Measurements from ENCODE around the gene FAM168B.
A peak's percentile ranks its signal among the peaks of the same experiment; 100 is the strongest.
"Not testable (repeated sequence)": the region's sequence is repeated elsewhere in the genome, so short reads cannot be mapped to it uniquely, and the experiment has no call there.

Gene FAM168B

DNA sequence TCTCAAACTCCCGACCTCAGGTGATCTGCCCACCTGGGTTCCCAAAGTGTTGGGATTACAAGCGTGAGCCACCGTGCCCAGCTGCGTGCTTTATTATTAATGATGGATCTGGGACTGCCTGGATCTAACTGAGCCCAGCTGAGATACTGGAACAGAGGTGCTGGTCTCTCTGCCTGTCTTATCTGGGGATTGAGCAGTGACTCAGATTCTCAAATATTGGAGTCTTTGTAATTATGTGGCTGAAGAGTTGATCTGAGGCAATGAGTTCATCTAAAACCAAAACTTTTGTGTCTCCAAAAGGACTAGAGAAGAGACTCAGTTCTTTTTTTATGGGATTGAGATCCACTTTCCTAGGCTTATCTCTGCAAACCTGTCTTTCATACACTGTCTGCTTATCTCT is 28.2 kb upstream of the FAM168B start:
- no peaks in the 10 kb centered on the region for H3K27me3 ChIP-seq (ENCODE audit: insufficient read depth, low read length)
- no peak overlapping the region for H2AFZ ChIP-seq (ENCODE audit: low read length, unreplicated experiment)
- H3K36me3 ChIP-seq (ENCODE audit: insufficient read depth, low read length), result peaks cover 26% of the 10 kb centered on the region
- no peaks in the 10 kb centered on the region for H3K4me1 ChIP-seq (ENCODE audit: control insufficient read depth, insufficient read depth, low read length, unreplicated experiment)
- H3K27ac ChIP-seq (ENCODE audit: low read depth, low read length), result no peak overlapping the region
- peaks cover 67% of the 10 kb centered on the region for H3K79me2 ChIP-seq (ENCODE audit: control insufficient read depth, insufficient read depth, low read length, unreplicated experiment)
- no peak overlapping the region for H3K4me3 ChIP-seq (ENCODE audit: low read depth, low read length)

DNA sequence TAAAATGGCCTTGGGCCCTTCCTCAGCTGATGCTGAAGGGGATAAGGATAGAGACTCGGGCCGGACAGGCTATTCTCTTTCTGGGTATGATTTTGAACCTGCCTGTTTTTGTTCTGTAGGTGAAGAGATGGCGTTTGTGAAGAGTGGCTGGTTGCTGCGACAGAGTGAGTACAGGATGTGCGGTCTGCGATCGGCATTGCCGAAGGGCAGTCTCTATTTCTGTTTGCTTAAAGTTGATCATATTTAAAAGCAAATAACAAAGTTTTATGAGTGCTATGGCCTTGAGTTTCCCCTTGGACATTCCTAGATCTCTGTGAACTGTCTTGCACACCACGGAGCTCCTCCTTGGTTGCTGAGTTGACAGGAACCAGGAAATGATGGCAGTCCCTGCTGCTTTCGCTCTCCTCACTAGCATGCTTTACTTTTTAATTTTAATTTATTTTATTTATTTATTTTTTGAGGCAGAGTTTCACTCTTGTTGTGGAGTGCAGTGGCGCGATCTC is 27.6 kb upstream of the FAM168B start:
- Histone ChIP-seq H3K4me1 (ENCODE audit: control insufficient read depth, insufficient read depth, low read length, unreplicated experiment) (no peaks in the 10 kb centered on the region), H3K27ac (ENCODE audit: low read depth, low read length) (no peak overlapping the region), H3K4me3 (ENCODE audit: low read depth, low read length) (no peak overlapping the region), H3K27me3 (ENCODE audit: insufficient read depth, low read length) (no peaks in the 10 kb centered on the region), H2AFZ (ENCODE audit: low read length, unreplicated experiment) (no peak overlapping the region), H3K79me2 (ENCODE audit: control insufficient read depth, insufficient read depth, low read length, unreplicated experiment) (peaks cover 73% of the 10 kb centered on the region), H3K36me3 (ENCODE audit: insufficient read depth, low read length) (peaks cover 28% of the 10 kb centered on the region)

DNA sequence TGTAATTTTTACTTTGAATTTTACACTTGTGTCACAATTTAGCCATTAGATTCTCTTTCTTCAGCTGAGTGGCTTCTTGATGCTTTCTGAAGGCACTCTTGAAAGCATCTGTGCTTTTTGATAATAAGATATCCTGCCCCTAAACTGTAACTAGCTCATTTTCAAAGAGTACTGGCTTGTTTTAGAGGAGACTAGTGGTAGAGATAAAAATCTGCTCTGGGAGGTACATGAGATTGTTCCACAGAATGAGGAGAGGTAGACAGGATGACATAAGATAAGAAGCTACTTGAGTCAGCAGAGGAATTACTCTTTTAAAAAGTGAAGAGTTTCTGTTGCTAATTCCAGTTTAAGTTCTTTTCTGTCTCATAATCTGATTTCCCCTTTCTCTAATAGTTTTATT is 22.5 kb upstream of the FAM168B start:
- Histone ChIP-seq H3K36me3 (ENCODE audit: insufficient read depth, low read length) (peaks cover 11% of the 10 kb centered on the region), H3K27me3 (ENCODE audit: insufficient read depth, low read length) (no peaks in the 10 kb centered on the region), H2AFZ (ENCODE audit: low read length, unreplicated experiment) (no peak overlapping the region), H3K4me1 (ENCODE audit: control insufficient read depth, insufficient read depth, low read length, unreplicated experiment) (peaks cover 5% of the 10 kb centered on the region), H3K79me2 (ENCODE audit: control insufficient read depth, insufficient read depth, low read length, unreplicated experiment) (peaks cover 93% of the 10 kb centered on the region), H3K4me3 (ENCODE audit: low read depth, low read length) (no peak overlapping the region), H3K27ac (ENCODE audit: low read depth, low read length) (no peak overlapping the region)

DNA sequence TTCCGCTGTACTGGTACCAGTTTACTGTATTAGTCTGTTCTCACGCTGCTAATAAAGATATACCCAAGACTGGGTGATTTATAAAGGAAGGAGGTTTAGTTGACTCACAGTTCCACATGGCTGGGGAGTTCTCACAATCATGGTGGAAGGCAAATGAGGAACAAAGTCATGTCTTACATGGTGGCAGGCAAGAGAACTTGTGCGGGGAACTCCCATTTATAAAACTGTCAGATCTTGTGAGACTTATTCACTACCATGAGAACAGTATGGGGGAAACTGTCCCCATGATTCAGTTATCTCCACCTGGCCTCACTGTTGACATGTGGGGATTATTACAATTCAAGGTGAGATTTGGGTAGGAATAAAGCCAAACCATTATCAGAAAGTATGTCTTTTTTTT is 21.7 kb upstream of the FAM168B start:
- H3K79me2 ChIP-seq (ENCODE audit: control insufficient read depth, insufficient read depth, low read length, unreplicated experiment), result peaks cover 93% of the 10 kb centered on the region
- not testable (repeated sequence) for H3K27me3 ChIP-seq (ENCODE audit: insufficient read depth, low read length); H3K4me1 ChIP-seq (ENCODE audit: control insufficient read depth, insufficient read depth, low read length, unreplicated experiment); H3K27ac ChIP-seq (ENCODE audit: low read depth, low read length); H2AFZ ChIP-seq (ENCODE audit: low read length, unreplicated experiment); H3K4me3 ChIP-seq (ENCODE audit: low read depth, low read length)
- peaks cover 16% of the 10 kb centered on the region for H3K36me3 ChIP-seq (ENCODE audit: insufficient read depth, low read length)

DNA sequence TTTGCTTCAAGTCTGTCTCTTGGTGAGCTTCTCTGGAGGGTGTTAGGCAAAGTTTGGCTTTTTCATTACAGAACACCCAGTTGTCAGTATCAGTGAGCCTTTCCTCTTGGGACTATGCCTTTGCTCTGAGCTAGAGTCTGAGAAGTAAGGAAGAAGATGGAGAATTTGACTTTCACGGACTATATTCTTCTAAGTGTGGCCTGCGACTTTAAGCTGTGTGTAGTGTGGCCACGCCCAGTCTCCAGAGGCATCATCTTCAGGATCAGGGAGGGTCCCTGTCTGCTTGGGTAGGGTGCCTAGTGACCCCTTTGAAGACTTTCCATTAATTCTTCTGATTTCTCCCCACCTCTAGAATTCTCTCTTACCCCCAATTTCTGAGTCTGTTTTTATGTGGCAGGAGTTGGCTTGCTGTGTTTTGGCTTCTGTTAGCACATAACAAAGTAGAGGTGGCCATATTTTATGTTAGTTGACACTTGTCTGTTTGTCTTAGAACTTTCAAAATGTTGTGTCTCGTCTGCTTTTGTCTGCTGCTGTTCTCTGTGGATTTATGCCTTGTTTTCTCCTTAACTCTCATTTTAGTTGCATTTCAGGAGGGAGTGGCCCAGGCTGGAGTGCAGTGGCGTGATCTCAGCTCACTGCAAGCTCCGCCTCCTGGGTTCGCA is 20.4 kb upstream of the FAM168B start:
- H3K36me3 ChIP-seq (ENCODE audit: insufficient read depth, low read length), result peaks cover 20% of the 10 kb centered on the region
- H3K4me3 ChIP-seq (ENCODE audit: low read depth, low read length), result no peak overlapping the region
- H2AFZ ChIP-seq (ENCODE audit: low read length, unreplicated experiment), result no peak overlapping the region
- no peaks in the 10 kb centered on the region for H3K27me3 ChIP-seq (ENCODE audit: insufficient read depth, low read length)
- peaks cover 94% of the 10 kb centered on the region for H3K79me2 ChIP-seq (ENCODE audit: control insufficient read depth, insufficient read depth, low read length, unreplicated experiment)
- no peak overlapping the region for H3K27ac ChIP-seq (ENCODE audit: low read depth, low read length)
- H3K4me1 ChIP-seq (ENCODE audit: control insufficient read depth, insufficient read depth, low read length, unreplicated experiment), result peaks cover 6% of the 10 kb centered on the region

DNA sequence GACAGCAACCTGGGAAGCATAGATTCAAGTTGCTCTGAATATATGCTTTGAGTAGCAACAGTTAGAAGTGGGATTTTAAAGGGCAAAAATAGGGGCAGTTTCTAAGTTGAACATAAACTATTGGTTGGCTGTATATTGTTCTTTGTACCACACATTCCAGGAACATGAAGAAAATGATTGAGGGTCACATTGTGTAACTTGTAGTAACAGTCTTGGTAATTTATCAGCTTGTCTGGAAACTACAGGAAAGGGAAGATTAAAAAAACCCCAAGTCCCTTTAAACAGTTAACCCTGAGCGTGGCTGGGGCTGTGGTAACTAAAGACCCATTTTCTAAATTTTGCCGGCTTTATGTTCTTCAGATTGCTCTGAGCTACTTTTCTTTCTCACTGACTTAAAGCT is 19.3 kb upstream of the FAM168B start:
- H2AFZ ChIP-seq (ENCODE audit: low read length, unreplicated experiment), result no peak overlapping the region
- H3K36me3 ChIP-seq (ENCODE audit: insufficient read depth, low read length), result peaks cover 20% of the 10 kb centered on the region
- peaks cover 10% of the 10 kb centered on the region for H3K4me1 ChIP-seq (ENCODE audit: control insufficient read depth, insufficient read depth, low read length, unreplicated experiment)
- no peaks in the 10 kb centered on the region for H3K27me3 ChIP-seq (ENCODE audit: insufficient read depth, low read length)
- peaks cover 96% of the 10 kb centered on the region for H3K79me2 ChIP-seq (ENCODE audit: control insufficient read depth, insufficient read depth, low read length, unreplicated experiment)
- no peak overlapping the region for H3K4me3 ChIP-seq (ENCODE audit: low read depth, low read length)
- no peak overlapping the region for H3K27ac ChIP-seq (ENCODE audit: low read depth, low read length)

DNA sequence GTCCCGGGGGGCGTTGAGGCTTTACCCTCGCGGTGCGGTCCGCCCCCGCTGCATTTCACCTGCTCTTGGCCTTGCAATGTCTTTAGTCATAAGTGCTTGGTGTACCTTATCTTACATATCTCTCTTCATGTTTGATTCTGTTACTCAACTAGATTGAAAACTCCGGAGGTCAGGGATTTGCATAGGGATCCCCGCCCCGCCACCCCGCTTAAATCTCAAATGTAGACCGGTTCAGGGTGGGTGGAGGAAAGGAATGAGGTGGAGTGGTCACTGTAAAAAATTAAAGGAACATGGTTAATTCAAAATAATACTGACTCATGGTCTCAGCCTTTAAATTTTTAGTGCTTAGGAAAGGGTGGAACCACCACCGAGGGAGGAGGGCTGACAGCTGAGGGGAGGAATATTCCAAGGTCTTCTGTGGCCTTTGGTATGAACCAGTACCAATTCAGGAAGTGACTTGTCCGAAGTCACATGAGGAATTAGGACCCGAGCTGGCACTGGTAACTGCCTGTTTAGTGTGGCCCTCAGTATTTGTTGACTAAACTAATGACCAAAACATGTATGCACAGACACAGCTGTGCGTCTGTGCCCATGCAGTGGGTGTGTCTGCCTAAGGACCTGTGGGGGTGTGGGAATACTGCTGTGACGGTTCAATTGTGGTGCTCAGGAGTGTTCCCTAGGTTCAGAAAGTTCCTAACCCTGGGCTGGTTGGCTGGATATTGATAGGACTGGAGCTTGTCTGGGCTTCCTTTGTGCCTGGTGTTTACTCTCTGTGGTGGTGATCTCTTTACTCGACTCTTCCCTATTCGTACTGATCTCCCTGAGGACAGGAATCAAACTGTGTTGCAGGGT is 12.9 kb upstream of the FAM168B start:
- Histone ChIP-seq H2AFZ (ENCODE audit: low read length, unreplicated experiment) (no peak overlapping the region), H3K4me1 (ENCODE audit: control insufficient read depth, insufficient read depth, low read length, unreplicated experiment) (peaks cover 23% of the 10 kb centered on the region), H3K36me3 (ENCODE audit: insufficient read depth, low read length) (peaks cover 9% of the 10 kb centered on the region), H3K79me2 (ENCODE audit: control insufficient read depth, insufficient read depth, low read length, unreplicated experiment) (peaks cover 61% of the 10 kb centered on the region), H3K4me3 (ENCODE audit: low read depth, low read length) (peak overlapping the region; percentile 88), H3K27me3 (ENCODE audit: insufficient read depth, low read length) (no peaks in the 10 kb centered on the region), H3K27ac (ENCODE audit: low read depth, low read length) (peak overlapping the region; percentile 83)

DNA sequence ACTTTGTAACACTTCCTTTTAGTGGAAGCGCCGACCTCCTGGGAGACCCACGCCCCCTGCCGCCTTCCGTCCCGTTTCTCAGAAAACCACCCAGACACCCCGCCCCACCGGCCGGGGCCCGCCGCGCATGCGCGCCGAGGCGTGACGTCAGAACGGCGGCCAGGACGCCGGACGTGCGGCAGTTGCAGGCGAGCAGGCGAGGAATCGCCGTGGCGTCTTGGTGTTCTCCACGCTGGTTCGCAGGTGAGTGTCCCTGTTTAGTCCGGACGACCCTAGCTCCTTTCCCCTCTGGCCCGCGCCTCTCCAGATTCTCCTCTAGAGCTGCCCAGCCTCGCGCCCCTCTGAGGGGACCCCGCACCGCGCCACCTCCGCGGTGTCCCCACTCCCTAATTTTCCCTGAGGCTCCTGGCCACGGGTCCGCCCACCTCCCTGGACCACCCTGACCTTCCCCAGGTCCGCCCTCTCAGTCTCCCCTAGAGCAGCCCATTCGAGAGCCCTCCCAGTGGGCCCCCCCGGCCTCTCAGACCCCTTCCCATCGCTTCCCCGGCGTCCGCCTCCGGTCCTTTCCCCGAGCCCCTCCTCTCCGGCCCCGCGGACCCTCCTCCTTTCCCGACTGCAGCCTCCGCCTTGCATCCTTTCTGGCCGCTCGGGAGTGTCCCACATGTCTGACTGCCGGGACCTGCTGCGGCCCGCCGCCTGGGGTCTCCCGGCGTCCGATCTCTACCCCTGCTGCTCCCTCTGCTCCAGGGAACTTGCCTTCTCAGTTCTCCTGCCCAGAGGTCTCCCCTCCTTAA is 12.1 kb upstream of the FAM168B start, which contains the start of gene PLEKHB2:
Gene PLEKHB2 (plus strand): TSS at position 181 of the 794 bp plus-strand sequence. CDS start 15,606 bp downstream, outside the sequence.
- Histone ChIP-seq H3K79me2 (ENCODE audit: control insufficient read depth, insufficient read depth, low read length, unreplicated experiment) (peaks cover 53% of the 10 kb centered on the region), H3K27ac (ENCODE audit: low read depth, low read length) (peak within 1 kb of the TSS; percentile 83), H3K4me1 (ENCODE audit: control insufficient read depth, insufficient read depth, low read length, unreplicated experiment) (peaks cover 17% of the 10 kb centered on the region), H2AFZ (ENCODE audit: low read length, unreplicated experiment) (peak within 1 kb of the TSS; percentile 80), H3K4me3 (ENCODE audit: low read depth, low read length) (peak within 1 kb of the TSS; percentile 88), H3K27me3 (ENCODE audit: insufficient read depth, low read length) (no peaks in the 10 kb centered on the region), H3K36me3 (ENCODE audit: insufficient read depth, low read length) (peaks cover 5% of the 10 kb centered on the region)

DNA sequence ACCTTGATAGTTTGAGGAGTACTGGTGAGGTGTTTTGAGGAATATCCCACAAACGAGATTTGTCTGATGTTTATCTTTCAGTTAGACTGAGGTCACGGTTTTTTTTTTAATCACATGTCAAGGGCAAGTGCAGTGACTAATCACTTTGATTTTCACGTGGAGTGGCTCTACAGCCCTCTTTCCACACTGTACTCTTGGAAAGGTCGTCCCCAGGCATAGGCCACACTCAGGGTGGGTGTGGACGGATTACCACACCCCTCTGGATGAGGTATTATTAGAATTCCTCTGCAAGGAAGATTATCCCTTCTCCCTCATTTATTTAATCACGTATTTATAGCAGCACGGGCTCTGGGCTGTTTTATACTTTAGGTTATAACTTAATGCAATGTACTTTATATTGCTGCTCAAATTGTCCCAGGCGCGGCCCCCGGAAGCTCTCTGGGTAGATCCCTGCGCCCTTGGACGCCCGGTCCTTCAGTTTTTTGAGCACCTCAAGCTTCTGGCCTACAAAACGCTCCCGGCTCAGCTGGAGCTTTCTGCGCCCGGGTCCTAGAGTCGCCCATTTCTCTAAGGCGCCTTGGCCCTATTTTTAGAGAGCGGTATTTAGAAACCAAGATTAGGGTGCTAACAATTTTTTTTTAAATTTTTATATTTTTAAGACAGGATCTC is 11.4 kb upstream of the FAM168B start:
- Histone ChIP-seq H3K4me1 (ENCODE audit: control insufficient read depth, insufficient read depth, low read length, unreplicated experiment) (peaks cover 17% of the 10 kb centered on the region), H3K4me3 (ENCODE audit: low read depth, low read length) (peak overlapping the region; percentile 88), H3K36me3 (ENCODE audit: insufficient read depth, low read length) (peaks cover 3% of the 10 kb centered on the region), H2AFZ (ENCODE audit: low read length, unreplicated experiment) (peak overlapping the region; percentile 72), H3K27ac (ENCODE audit: low read depth, low read length) (peak overlapping the region; percentile 83), H3K27me3 (ENCODE audit: insufficient read depth, low read length) (no peaks in the 10 kb centered on the region), H3K79me2 (ENCODE audit: control insufficient read depth, insufficient read depth, low read length, unreplicated experiment) (peaks cover 45% of the 10 kb centered on the region)

DNA sequence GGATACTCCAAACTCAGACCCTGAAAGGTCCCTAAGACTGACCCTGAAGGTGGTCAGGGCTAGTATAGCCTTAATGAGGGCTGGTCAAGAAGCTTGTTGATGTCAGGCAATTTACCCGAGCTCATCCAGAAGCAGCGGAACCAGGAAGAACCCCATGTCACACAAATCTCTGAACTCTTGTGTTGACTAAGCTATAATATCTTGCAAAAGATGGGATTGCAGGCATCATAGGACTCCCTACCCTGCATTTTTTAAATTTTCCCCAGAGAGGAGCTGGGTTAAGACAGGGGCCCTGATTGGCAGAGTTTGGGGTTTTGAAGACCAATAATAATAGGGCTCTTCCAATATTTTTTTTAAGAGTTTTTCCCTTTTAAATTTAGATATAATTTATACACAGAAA is 9.9 kb upstream of the FAM168B start:
- H3K36me3 ChIP-seq (ENCODE audit: insufficient read depth, low read length), result no peaks in the 10 kb centered on the region; the same call in 1 of the 2 replicates
- peaks cover 31% of the 10 kb centered on the region for H3K79me2 ChIP-seq (ENCODE audit: control insufficient read depth, insufficient read depth, low read length, unreplicated experiment)
- no peak overlapping the region for H3K4me3 ChIP-seq (ENCODE audit: low read depth, low read length)
- H3K27ac ChIP-seq (ENCODE audit: low read depth, low read length), result no peak overlapping the region
- peaks cover 17% of the 10 kb centered on the region for H3K4me1 ChIP-seq (ENCODE audit: control insufficient read depth, insufficient read depth, low read length, unreplicated experiment)
- no peak overlapping the region for H2AFZ ChIP-seq (ENCODE audit: low read length, unreplicated experiment)
- no peaks in the 10 kb centered on the region for H3K27me3 ChIP-seq (ENCODE audit: insufficient read depth, low read length)
